22Rv1 (cell line): ENCODE measurements around the gene RNF113A.

Source experiments
- H3K27ac ChIP-seq: fragments of 450-650 bp; 2 replicates; pipeline ENCODE4 v1.5.1; 2017
- ZFX ChIP-seq: fragments of 450-650 bp; IDR thresholded peaks from 2 replicates; pipeline ENCODE4 v1.6.1; 2017; ENCODE audit warnings: antibody characterized with exemption, borderline replicate concordance
- TF ChIP-seq, protein P1 (sequence below): fragments of 450-650 bp; IDR thresholded peaks from 2 replicates; pipeline ENCODE4 v1.5.1; 2017; ENCODE audit warnings: mild to moderate bottlenecking

RNF113A gene

DNA sequence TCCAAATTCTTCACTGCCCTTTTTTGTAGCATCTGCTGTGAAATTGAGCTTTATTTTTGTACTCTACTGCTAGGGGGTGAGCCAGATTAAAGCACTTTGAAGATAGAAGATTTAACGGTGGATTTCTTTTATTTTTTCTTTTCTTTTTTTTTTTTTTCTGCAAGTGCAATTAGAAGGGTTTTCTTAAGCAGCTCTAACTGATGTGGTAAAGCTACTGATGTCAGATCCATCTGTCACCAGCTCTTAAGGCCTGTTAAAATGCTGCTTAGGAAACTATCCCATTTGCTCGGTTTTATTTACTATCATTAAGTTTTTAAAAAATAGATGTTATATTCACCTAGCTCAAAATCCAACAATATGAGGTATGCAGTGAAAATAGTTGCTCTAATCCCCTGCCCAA, 7.2 kb upstream of the RNF113A start:
- TF ChIP-seq, protein P1, sequence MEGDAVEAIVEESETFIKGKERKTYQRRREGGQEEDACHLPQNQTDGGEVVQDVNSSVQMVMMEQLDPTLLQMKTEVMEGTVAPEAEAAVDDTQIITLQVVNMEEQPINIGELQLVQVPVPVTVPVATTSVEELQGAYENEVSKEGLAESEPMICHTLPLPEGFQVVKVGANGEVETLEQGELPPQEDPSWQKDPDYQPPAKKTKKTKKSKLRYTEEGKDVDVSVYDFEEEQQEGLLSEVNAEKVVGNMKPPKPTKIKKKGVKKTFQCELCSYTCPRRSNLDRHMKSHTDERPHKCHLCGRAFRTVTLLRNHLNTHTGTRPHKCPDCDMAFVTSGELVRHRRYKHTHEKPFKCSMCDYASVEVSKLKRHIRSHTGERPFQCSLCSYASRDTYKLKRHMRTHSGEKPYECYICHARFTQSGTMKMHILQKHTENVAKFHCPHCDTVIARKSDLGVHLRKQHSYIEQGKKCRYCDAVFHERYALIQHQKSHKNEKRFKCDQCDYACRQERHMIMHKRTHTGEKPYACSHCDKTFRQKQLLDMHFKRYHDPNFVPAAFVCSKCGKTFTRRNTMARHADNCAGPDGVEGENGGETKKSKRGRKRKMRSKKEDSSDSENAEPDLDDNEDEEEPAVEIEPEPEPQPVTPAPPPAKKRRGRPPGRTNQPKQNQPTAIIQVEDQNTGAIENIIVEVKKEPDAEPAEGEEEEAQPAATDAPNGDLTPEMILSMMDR: no peak
- no peak for TF ChIP-seq ZFX

GRCh38 chrX:119871245-119871598, 311 bp downstream of the RNF113A start:
- peak overlapping the region; percentile 90 for H3K27ac ChIP-seq
- TF ChIP-seq, protein P1: no peak

More for the DNA sequence above, 7.2 kb upstream of the RNF113A start:
- H3K27ac ChIP-seq: no peak overlapping the region

GRCh38 chrX:119870626-119871131, 854 bp downstream of the RNF113A start:
- H3K27ac ChIP-seq: peak overlapping the region; percentile 90
- TF ChIP-seq ZFX: no peak
- TF ChIP-seq, protein P1: no peak

DNA sequence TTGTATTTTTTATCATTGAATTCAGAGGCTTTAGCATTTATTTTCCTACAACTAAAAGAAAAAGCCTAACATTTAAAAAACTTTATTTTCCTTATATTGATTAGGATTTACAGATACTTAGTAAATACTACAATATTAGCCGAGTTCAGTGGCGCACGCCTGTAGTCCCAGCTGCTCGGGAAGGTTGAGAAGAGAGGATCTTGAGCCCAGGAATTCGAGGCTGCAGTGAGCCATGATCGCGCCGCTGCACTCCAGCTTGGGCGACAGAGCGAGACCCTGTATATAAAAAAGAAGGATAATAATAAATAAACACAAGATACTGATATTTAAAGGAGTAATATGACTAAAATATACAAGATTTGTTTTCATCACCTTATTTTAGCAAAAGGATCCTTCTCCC, 18.1 kb downstream of the RNF113A start:
- TF ChIP-seq, protein P1: no peak
- TF ChIP-seq ZFX: no peak
- peak overlapping the region; percentile 67 for H3K27ac ChIP-seq

DNA sequence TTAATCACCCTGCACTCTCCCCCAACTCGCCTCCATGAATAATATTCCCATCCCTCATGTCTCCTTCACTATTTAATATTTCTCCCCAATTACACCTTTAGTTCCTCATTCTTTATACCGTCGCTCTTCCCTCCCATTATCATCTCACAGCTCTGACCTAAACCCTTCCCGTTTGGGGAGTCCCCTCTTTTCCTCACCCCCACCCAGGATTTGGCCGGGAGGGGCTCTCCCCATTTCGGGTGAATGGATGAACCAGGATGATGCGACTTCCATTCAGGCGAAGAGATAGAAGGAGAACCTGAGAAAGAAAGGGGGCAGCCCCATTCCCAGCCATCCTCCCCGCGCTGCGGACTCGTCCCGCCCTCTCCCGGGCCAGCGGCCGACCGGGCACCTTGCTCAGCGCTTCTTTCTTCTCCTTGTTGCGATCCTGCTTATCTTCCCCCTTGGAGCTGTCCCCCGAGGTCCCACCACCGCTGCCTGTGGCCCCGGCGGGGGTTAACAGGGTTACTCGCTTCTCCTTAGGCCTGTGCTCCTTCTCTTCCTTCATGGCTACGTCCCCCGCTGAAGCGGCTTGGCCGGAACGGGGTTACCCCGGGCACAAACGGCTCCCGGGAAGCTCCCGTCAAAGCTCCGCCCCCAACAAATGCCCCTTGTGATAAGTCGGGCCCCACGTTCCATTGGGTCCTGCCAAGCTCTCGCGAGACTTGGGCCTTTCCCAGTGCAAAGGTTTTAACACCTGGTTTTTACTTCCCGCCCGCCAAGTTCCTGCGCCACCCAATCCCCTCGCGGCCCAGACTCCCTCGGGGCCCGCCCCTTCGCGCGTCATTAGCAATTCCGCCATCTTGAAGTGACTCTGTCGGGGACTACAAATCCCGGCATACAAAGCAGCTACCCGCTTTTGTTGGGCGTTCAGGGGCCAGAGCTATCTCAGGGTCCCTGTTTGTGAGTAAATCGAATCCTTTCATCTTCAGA, 18.9 kb downstream of the RNF113A start, which contains the start of gene UPF3B:
Gene UPF3B (minus strand): TSS at position 582 of the 972 bp plus-strand sequence. CDS start 35 bp downstream, at position 547.
- peak within 1 kb of the TSS; percentile 67 for H3K27ac ChIP-seq
- TF ChIP-seq ZFX: no peak
- TF ChIP-seq, protein P1: no peak

GRCh38 chrX:119833905-119834304, 37.6 kb downstream of the RNF113A start:
- TF ChIP-seq, protein P1: no peak
- no peak overlapping the region for H3K27ac ChIP-seq

- no peak overlapping the region for H3K27ac ChIP-seq
- TF ChIP-seq ZFX: no peak
- TF ChIP-seq, protein P1: no peak
Observed at GRCh38 chrX:119828446-119828845, 43.1 kb downstream of the RNF113A start.
